Gastrocnemius medialis (tissue), 4 donors: ENCODE measurements around the gene ENTHD1.

ENCODE experiments used
- CTCF ChIP-seq, 5 experiments: fragments of 450-650 bp in 3 of 5; fragments of 200-600 bp in 2 of 5; sonication (generic) in 2 of 5; IDR thresholded peaks in 4 of 5; conservative IDR thresholded peaks in 1 of 5; 1 replicate in 4 of 5; 2 replicates in 1 of 5; pipeline ENCODE4 v1.5.1; 2016 to 2019; ENCODE audit warnings: antibody characterized with exemption in 5 of 5, mild to moderate bottlenecking in 3 of 5, moderate library complexity in 3 of 5
- POLR2A ChIP-seq, 2 donors: fragments of 450-650 bp; IDR thresholded peaks; one replicate each; pipeline ENCODE4 v1.6.1; 2017; ENCODE audit warnings: antibody characterized with exemption in 2 of 2, mild to moderate bottlenecking in 2 of 2, moderate library complexity in 2 of 2

GRCh38 chr22:39715778-39716495 lies 177.6 kb downstream of the ENTHD1 start:
- TF ChIP-seq POLR2A (IDR thresholded peaks at IDR 0.05) (no peak), CTCF (IDR thresholded peaks at IDR 0.05 in 4 of 5, conservative IDR thresholded peaks at IDR 0.05 in 1 of 5) (no peak)
